Esophagus muscularis mucosa (tissue), 4 donors: ENCODE data around the gene C6orf136. TPM values are rescaled to one million over a fixed set of nuclear protein-coding genes. Genes with fewer than 3 reads are reported as not detected.
A peak's percentile ranks its signal among the peaks of the same experiment; 100 is the strongest.

Source experiments
- DNase-seq: peaks from one replicate; pipeline ENCODE4 v3.0.0-alpha.2; 2017; ENCODE audit errors: extremely low spot score
- H3K27ac ChIP-seq, 4 donors: fragments of 200-600 bp; sonication (generic); replicated peaks in 1 of 4; 1 replicate in 3 of 4; 2 replicates in 1 of 4; pipeline ENCODE4 v1.5.1; 2016 to 2019; ENCODE audit warnings: mild to moderate bottlenecking in 1 of 4
- H3K27me3 ChIP-seq, 4 donors: fragments of 200-600 bp; sonication (generic); one replicate each; pipeline versions ENCODE4 v1.5.1 to v1.6.0; 2016 to 2019
- H3K36me3 ChIP-seq, 4 donors: fragments of 200-600 bp; sonication (generic); one replicate each; pipeline ENCODE4 v1.5.1; 2016 to 2019
- H3K4me1 ChIP-seq, 4 donors: fragments of 200-600 bp; sonication (generic); one replicate each; pipeline ENCODE4 v1.5.1; 2016 to 2019
- H3K4me3 ChIP-seq, 4 donors: fragments of 200-600 bp; sonication (generic); 1 replicate in 2 of 4; 2 replicates in 2 of 4; pipeline ENCODE4 v1.5.1; 2016 to 2019; ENCODE audit warnings: mild to moderate bottlenecking in 4 of 4, moderate library complexity in 1 of 4
- H3K9me3 ChIP-seq, 4 donors: fragments of 200-600 bp; sonication (generic); 1 replicate in 3 of 4; 2 replicates in 1 of 4; pipeline ENCODE4 v1.5.1; 2016 to 2019
- EP300 ChIP-seq: sonication (generic); formaldehyde crosslinking; IDR thresholded peaks from one replicate; pipeline ENCODE4 v1.6.1; 2017; ENCODE audit warnings: antibody characterized with exemption
- POLR2A ChIP-seq: fragments of 450-650 bp; IDR thresholded peaks from one replicate; pipeline ENCODE4 v1.6.1; 2017; ENCODE audit warnings: antibody characterized with exemption, moderate library complexity, mild to moderate bottlenecking, low read depth
- POLR2AphosphoS5 ChIP-seq, 2 donors: sonication (generic); formaldehyde crosslinking; IDR thresholded peaks; one replicate each; pipeline ENCODE4 v1.6.1; 2017; ENCODE audit warnings: antibody characterized with exemption in 2 of 2
- WGBS: methylation state at CpG from one replicate; pipeline ENCODE4 v1.1.5; 2018; 5-methylcytosine and 5-hydroxymethylcytosine counted together
- intact Hi-C: fragments of 100-400 bp; cut with DNase I; formaldehyde crosslinking; loops from one replicate; pipeline ENCODE4 v1.15.1; 2023
- total RNA-seq, 4 donors: library from RNA; depleted of rRNA; stranded (reverse); fragments of >200 nt; gene quantifications; one replicate each; pipeline versions ENCODE4 v1.1.0 to v1.2.1, GENCODE V29; 2016
- TF ChIP-seq, protein P1 (sequence below), 3 experiments: fragments of 200-600 bp in 2 of 3; fragments of 450-650 bp in 1 of 3; sonication (generic) in 2 of 3; IDR thresholded peaks; one replicate each; pipeline ENCODE4 v1.5.1; 2017 to 2019; ENCODE audit warnings: antibody characterized with exemption in 3 of 3, mild to moderate bottlenecking in 2 of 3, moderate library complexity in 1 of 3

Gene C6orf136
- total RNA-seq, 4 donors from 2014 or later, result 8.0 to 28.2 (median 24.0) TPM

DNA sequence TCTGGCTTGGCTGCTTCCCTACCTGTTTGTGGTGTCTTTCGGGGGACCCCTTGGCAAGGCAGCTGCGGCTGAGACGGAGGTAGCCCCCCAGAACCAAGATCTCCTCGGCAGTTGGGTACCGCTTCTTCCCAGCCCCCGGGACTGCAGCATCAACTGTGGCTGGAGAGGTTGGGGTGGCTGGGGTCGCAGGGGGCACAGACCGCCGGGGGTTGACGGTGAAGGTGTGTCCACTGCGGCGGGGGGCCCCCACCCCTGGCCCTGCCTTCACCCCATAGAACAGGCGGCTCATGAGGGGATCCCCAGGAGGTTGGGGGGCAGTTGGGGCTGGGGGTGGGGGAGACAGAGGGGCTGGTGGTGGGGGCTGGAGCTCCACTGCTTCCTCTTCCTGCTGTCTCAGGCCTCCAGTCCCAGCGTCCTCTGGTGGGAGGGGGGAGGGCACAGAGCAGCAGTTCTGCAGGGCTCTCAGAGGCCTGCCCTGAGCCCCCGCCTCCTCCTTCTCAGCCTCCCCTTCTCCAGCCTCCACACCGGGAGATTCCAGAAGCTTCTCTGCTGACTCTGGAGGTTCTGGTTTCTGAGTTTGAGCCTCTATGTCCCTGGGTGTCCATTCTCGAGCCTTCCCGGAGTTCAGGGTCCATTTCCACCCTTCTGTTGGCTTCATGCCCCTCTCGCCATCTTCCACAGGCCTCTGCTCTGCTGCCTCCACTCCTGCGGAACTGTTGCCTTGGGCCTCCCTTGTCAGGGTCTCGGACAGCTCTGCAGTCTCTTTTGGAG, 37.6 kb downstream of the C6orf136 start:
- no peaks in the 10 kb centered on the region for H3K9me3 ChIP-seq
- H3K4me3 ChIP-seq, result peak overlapping the region; percentile 70 to 93 (median 80)
- 12% methylated on average over 18 of the region's 21 CpGs for WGBS
- no peak for TF ChIP-seq POLR2A
- TF ChIP-seq, protein P1, sequence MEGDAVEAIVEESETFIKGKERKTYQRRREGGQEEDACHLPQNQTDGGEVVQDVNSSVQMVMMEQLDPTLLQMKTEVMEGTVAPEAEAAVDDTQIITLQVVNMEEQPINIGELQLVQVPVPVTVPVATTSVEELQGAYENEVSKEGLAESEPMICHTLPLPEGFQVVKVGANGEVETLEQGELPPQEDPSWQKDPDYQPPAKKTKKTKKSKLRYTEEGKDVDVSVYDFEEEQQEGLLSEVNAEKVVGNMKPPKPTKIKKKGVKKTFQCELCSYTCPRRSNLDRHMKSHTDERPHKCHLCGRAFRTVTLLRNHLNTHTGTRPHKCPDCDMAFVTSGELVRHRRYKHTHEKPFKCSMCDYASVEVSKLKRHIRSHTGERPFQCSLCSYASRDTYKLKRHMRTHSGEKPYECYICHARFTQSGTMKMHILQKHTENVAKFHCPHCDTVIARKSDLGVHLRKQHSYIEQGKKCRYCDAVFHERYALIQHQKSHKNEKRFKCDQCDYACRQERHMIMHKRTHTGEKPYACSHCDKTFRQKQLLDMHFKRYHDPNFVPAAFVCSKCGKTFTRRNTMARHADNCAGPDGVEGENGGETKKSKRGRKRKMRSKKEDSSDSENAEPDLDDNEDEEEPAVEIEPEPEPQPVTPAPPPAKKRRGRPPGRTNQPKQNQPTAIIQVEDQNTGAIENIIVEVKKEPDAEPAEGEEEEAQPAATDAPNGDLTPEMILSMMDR (IDR thresholded peaks at IDR 0.05), result no peak
- TF ChIP-seq POLR2AphosphoS5 (IDR thresholded peaks at IDR 0.05), result peak in 1 of 2 donors; percentile 19
- peaks cover 0 to 21% (median 10%) of the 10 kb centered on the region in 4 donors for H3K36me3 ChIP-seq
- DNase-seq, result no peak
- H3K4me1 ChIP-seq, result peaks cover 64 to 89% (median 86%) of the 10 kb centered on the region in 4 donors
- no peaks in the 10 kb centered on the region for H3K27me3 ChIP-seq
- intact Hi-C loops, result loop anchor here (10.0 kb wide), 1 partner anchor 200 kb away; the partner anchor contains the start of gene DDR1
- H3K27ac ChIP-seq, result peak overlapping the region; percentile 95 to 99 (median 97)

DNA sequence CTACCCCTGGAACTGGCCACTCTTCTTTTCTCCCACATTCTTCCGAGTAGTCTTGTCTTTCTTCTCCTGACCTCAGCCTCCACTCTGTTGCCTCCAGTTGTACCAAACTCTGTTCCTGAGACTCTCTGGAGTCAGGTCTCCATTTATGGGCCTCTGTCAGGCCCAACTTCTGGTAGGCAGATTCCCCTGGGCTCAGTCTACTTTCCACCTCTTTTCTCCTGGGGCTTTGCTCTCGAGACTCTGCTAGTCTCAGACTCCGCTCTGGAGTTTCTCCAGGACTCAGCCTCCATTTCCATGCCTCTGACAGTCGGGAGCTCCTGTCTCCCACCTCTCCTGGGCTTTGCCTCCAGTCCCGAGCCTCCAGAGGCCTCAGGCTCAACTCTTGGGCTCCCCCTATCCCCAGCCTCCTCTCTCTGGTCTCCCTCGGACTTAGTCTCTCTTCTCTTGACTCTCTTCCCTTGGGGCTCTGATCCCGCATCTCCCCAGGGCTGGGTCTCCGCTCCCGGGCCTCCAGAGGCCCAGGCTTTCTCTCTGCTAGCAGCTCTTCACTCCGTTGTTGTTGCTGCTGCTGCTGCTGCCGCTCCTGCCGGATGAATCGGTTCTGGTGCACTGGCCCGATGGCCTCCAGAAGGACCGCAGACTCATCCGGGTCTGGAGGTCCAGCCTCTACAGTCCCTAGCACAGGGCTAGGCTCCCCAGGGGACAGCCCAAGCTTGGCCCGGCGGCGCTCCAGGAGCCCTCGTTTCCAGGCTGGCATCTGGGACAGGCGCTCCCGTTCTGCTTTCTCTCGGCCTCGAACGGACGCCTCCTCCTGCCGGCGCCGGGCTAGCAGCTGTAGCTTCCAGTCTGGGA, 38.5 kb downstream of the C6orf136 start:
- Histone ChIP-seq H3K4me3 (peak overlapping the region; percentile 70 to 93 (median 80)), H3K27me3 (no peaks in the 10 kb centered on the region), H3K9me3 (no peaks in the 10 kb centered on the region), H3K27ac (peak overlapping the region; percentile 95 to 99 (median 97)), H3K36me3 (peaks cover 0 to 13% (median 2%) of the 10 kb centered on the region in 4 donors), H3K4me1 (peaks cover 64 to 89% (median 86%) of the 10 kb centered on the region in 4 donors)
- no peak for TF ChIP-seq POLR2A
- TF ChIP-seq, protein P1 (IDR thresholded peaks at IDR 0.05), result peak in 1 of 3 experiments; percentile 10
- TF ChIP-seq POLR2AphosphoS5 (IDR thresholded peaks at IDR 0.05), result no peak
- TF ChIP-seq EP300, result no peak
- intact Hi-C loops, result loop anchor here (10.0 kb wide), 1 partner anchor 199 kb away; the partner anchor contains the start of gene DDR1
- WGBS, result 13% methylated on average over 19 of the region's 29 CpGs
- no peak for DNase-seq

DNA sequence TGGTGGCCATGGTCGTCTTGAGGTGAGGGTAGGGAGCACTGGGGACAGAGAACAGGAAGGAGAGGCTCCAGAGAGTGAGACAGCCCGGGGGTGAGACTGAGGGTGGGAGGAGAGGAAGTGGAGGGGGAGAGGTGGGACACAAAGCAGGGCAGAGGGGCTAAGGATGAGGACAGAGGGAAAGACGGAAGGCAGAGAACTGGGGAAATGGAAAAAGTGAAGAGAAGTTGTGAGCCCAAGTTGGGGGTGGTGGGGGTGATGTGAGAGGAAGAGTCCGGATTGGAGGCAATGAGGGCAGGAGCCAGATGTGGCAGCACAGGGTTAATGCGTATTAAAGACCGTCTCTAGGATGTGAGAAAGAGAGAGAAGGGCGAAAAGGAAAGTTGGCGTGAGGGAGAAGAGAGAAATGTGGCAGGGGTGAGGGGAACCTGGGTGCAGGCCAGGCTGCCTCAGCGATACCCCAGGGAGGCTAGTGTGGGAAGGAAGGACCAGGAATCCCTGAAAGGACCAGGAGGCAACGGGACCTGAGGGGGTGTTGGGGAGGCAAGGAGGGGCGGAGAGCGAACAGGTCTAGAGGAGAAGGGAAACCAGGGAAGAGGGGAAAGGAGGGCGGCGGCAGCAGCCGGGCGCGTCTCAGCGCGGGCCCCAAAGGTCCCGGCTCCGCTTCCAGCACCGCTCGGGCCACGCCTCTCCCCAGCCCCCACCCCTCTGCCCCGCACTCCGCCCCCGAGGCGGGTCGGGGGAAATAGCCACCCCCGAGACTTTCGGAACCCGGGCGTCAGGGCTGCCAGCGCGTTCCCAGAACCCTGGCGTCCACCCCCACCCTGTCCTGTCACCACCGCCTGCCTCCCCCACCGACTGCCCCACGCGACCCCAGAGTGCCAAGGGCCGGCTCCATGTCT, 39.3 kb downstream of the C6orf136 start, which contains the start of gene PPP1R18:
TSS of gene PPP1R18 (minus strand) at position 637 of the 899 bp plus-strand sequence. CDS start at position 10, 627 bp downstream.
- Histone ChIP-seq H3K4me3 (peak within 1 kb of the TSS; percentile 70 to 93 (median 80)), H3K36me3 (peaks cover 0 to 6% (median 0%) of the 10 kb centered on the region in 4 donors), H3K9me3 (no peaks in the 10 kb centered on the region), H3K4me1 (peaks cover 57 to 86% (median 83%) of the 10 kb centered on the region in 4 donors), H3K27ac (peak within 1 kb of the TSS; percentile 95 to 99 (median 97)), H3K27me3 (no peaks in the 10 kb centered on the region)
- under 1% methylated on average over 22 of the region's 41 CpGs for WGBS
- TF ChIP-seq EP300 (no peak), POLR2A (no peak), POLR2AphosphoS5 (IDR thresholded peaks at IDR 0.05) (peak; percentile 68 to 91)
- TF ChIP-seq, protein P1 (IDR thresholded peaks at IDR 0.05), result no peak
- peak; percentile 95 for DNase-seq
- intact Hi-C loops, result loop anchor here (10.0 kb wide), 1 partner anchor 199 kb away; the partner anchor contains the start of gene DDR1
